SK-N-SH treated with all-trans-retinoic acid at 6 μM for 48 hours (cell line): ENCODE measurements around the gene KLHDC4.

Experiments
- ARNTL ChIP-seq: fragments of 450-650 bp; formaldehyde crosslinking; IDR thresholded peaks from 2 replicates; pipeline ENCODE4 v1.5.0; 2020; ENCODE audit warnings: low read depth, mild to moderate bottlenecking, moderate library complexity, borderline replicate concordance
- BACH2 ChIP-seq: fragments of 250-450 bp; sonication (Bioruptor Pico); IDR thresholded peaks from 2 replicates; pipeline ENCODE4 v1.9.0; 2021; ENCODE audit warnings: mild to moderate bottlenecking, borderline replicate concordance
- GLIS3 ChIP-seq: fragments of 250-450 bp; sonication (Bioruptor Pico); IDR thresholded peaks from 2 replicates; pipeline ENCODE4 v1.5.0; 2020; ENCODE audit warnings: mild to moderate bottlenecking, moderate library complexity
- ISL1 ChIP-seq: fragments of 250-450 bp; sonication (Bioruptor Pico); IDR thresholded peaks from 2 replicates; pipeline ENCODE4 v2.1.2; 2022; ENCODE audit warnings: mild to moderate bottlenecking, moderate library complexity
- PPARA ChIP-seq: fragments of 250-450 bp; sonication (Bioruptor Pico); IDR thresholded peaks from 2 replicates; pipeline ENCODE4 v1.5.0; 2020; ENCODE audit warnings: mild to moderate bottlenecking, borderline replicate concordance
- RARB ChIP-seq: fragments of 250-450 bp; sonication (Bioruptor Pico); IDR thresholded peaks from 2 replicates; pipeline ENCODE4 v1.8.0; 2021; ENCODE audit warnings: mild to moderate bottlenecking, moderate library complexity
- SNAI2 ChIP-seq: fragments of 250-450 bp; sonication (Bioruptor Pico); IDR thresholded peaks from 2 replicates; pipeline ENCODE4 v1.5.0; 2020; ENCODE audit warnings: mild to moderate bottlenecking, moderate library complexity
- ZFP3 ChIP-seq: fragments of 250-450 bp; sonication (Bioruptor Pico); IDR thresholded peaks from 2 replicates; pipeline ENCODE4 v1.5.0; 2020; ENCODE audit warnings: mild to moderate bottlenecking, moderate library complexity
- ZFP30 ChIP-seq: fragments of 450-650 bp; formaldehyde crosslinking; IDR thresholded peaks from 2 replicates; pipeline ENCODE4 v1.5.0; 2022; ENCODE audit warnings: mild to moderate bottlenecking, moderate library complexity
- ZNF565 ChIP-seq: fragments of 450-650 bp; formaldehyde crosslinking; conservative IDR thresholded peaks from 2 replicates; pipeline ENCODE4 v1.5.0; 2020; ENCODE audit warnings: low read depth, mild to moderate bottlenecking, moderate library complexity
- ZNF70 ChIP-seq: fragments of 450-650 bp; formaldehyde crosslinking; IDR thresholded peaks from 2 replicates; pipeline ENCODE4 v1.5.0; 2020; ENCODE audit warnings: mild to moderate bottlenecking, moderate library complexity
- ZNF8 ChIP-seq: fragments of 450-650 bp; formaldehyde crosslinking; IDR thresholded peaks from 2 replicates; pipeline ENCODE4 v1.5.0; 2020; ENCODE audit warnings: mild to moderate bottlenecking, moderate library complexity
- TF ChIP-seq, protein P1 (sequence below): fragments of 250-450 bp; sonication (Bioruptor Pico); IDR thresholded peaks from 2 replicates; pipeline ENCODE4 v1.8.0; 2020; ENCODE audit warnings: mild to moderate bottlenecking, moderate library complexity, borderline replicate concordance
- TF ChIP-seq, protein P2 (sequence below): fragments of 250-450 bp; sonication (Bioruptor Pico); IDR thresholded peaks from 2 replicates; pipeline ENCODE4 v1.8.0; 2021; ENCODE audit warnings: low read depth, mild to moderate bottlenecking, moderate library complexity, borderline replicate concordance

DNA sequence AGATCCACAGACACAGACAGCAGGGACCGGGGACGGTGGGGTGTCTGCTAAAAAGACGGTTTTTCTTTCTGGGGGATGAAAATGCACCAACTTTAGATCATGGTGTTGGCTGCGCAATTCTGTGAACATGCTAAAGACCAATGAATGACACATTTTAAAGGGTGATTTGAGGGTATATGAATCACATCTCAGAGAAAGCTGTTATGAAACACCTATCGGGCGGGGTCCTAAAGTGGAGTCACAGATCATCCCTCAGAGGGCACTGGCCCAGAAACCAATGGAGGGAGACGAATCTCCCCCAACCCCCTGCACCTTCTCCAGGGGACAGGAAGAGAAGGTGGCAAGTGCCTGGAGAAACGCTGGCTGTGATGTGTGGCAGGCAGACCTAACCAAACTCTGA is 26.0 kb downstream of the KLHDC4 start:
- TF ChIP-seq GLIS3 (CRISPR knock-in tag) (no peak), RARB (CRISPR knock-in tag) (no peak), ISL1 (no peak), ZFP30 (CRISPR knock-in tag) (no peak), PPARA (CRISPR knock-in tag) (no peak), ARNTL (CRISPR knock-in tag) (no peak), ZNF70 (CRISPR knock-in tag) (no peak), ZFP3 (CRISPR knock-in tag) (no peak), BACH2 (CRISPR knock-in tag) (no peak), ZNF565 (CRISPR knock-in tag) (no peak), ZNF8 (CRISPR knock-in tag) (no peak), SNAI2 (no peak)
- TF ChIP-seq, protein P1, sequence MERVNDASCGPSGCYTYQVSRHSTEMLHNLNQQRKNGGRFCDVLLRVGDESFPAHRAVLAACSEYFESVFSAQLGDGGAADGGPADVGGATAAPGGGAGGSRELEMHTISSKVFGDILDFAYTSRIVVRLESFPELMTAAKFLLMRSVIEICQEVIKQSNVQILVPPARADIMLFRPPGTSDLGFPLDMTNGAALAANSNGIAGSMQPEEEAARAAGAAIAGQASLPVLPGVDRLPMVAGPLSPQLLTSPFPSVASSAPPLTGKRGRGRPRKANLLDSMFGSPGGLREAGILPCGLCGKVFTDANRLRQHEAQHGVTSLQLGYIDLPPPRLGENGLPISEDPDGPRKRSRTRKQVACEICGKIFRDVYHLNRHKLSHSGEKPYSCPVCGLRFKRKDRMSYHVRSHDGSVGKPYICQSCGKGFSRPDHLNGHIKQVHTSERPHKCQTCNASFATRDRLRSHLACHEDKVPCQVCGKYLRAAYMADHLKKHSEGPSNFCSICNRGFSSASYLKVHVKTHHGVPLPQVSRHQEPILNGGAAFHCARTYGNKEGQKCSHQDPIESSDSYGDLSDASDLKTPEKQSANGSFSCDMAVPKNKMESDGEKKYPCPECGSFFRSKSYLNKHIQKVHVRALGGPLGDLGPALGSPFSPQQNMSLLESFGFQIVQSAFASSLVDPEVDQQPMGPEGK: no peak
- TF ChIP-seq, protein P2, sequence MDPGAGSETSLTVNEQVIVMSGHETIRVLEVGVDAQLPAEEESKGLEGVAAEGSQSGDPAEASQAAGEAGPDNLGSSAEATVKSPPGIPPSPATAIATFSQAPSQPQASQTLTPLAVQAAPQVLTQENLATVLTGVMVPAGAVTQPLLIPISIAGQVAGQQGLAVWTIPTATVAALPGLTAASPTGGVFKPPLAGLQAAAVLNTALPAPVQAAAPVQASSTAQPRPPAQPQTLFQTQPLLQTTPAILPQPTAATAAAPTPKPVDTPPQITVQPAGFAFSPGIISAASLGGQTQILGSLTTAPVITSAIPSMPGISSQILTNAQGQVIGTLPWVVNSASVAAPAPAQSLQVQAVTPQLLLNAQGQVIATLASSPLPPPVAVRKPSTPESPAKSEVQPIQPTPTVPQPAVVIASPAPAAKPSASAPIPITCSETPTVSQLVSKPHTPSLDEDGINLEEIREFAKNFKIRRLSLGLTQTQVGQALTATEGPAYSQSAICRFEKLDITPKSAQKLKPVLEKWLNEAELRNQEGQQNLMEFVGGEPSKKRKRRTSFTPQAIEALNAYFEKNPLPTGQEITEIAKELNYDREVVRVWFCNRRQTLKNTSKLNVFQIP (CRISPR knock-in tag): no peak
